ENCODE measurements around the gene LGR4. TPM values are rescaled to one million over a fixed set of nuclear protein-coding genes. Genes with fewer than 3 reads are reported as not detected.

Gene LGR4
- total RNA-seq, 6 experiments from 2014 or later: 13.9 to 20.2 (median 17.7) TPM

GRCh38 chr11:27356624-27357222 is 115.9 kb downstream of the LGR4 start:
- peaks cover 19% of the 10 kb centered on the region for H3K4me1 Mint-ChIP-seq (ENCODE audit: low read depth)
- no peaks in the 10 kb centered on the region for H3K9me3 Mint-ChIP-seq
- no peak overlapping the region for H3K4me3 Mint-ChIP-seq
- H3K27ac Mint-ChIP-seq: no peak overlapping the region
- no peak for TF ChIP-seq CTCF (IDR thresholded peaks at IDR 0.05)
- no peak for DNase-seq
- no peaks in the 10 kb centered on the region for H3K27me3 Mint-ChIP-seq (ENCODE audit: insufficient read depth)
- no peaks in the 10 kb centered on the region; the same call in 1 of the 2 replicates for H3K36me3 Mint-ChIP-seq (ENCODE audit: low read depth)

GRCh38 chr11:27355575-27356104 is 117.0 kb downstream of the LGR4 start:
- Mint-ChIP-seq H3K4me1 (ENCODE audit: low read depth) (peaks cover 11% of the 10 kb centered on the region), H3K4me3 (no peak overlapping the region), H3K9me3 (no peaks in the 10 kb centered on the region), H3K27ac (no peak overlapping the region), H3K27me3 (ENCODE audit: insufficient read depth) (no peaks in the 10 kb centered on the region), H3K36me3 (ENCODE audit: low read depth) (no peaks in the 10 kb centered on the region; the same call in 1 of the 2 replicates)
- DNase-seq: no peak
- TF ChIP-seq CTCF (IDR thresholded peaks at IDR 0.05): no peak

DNA sequence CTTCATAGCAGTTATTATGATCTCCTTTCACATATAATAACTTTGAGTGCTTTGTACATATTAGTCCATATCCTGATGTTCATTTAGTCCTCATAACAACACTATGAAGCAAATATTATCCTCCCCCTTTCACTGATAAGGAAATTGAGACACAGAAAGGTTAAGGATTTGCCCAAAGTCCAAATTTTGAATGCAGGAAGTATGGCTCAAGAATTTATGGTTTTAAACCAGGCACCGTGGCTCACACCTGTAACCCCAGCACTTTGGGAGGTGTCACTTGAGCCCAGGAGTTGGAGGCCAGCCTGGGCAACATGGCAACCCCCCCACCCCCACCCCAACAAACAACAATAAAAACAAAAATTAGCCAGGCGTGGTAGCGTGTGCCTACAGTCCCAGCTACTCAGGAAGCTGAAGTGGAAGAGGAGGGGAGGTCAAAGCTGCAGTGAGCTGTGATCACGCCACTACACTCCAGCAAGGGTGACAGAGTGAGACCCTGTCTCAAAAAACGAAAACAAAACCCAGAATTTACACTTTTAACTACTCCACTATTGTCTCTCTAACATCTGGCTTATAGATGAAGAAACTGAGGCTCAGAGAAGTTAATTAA is 118.1 kb downstream of the LGR4 start:
- H3K9me3 Mint-ChIP-seq: no peaks in the 10 kb centered on the region
- DNase-seq: no peak
- H3K27me3 Mint-ChIP-seq (ENCODE audit: insufficient read depth): no peaks in the 10 kb centered on the region
- no peak overlapping the region for H3K4me3 Mint-ChIP-seq
- H3K4me1 Mint-ChIP-seq (ENCODE audit: low read depth): peaks cover 11% of the 10 kb centered on the region
- H3K36me3 Mint-ChIP-seq (ENCODE audit: low read depth): no peaks in the 10 kb centered on the region
- H3K27ac Mint-ChIP-seq: peak overlapping the region; percentile 29; the same call in 1 of the 2 replicates
- TF ChIP-seq CTCF (IDR thresholded peaks at IDR 0.05): no peak

- peak; percentile 36 for DNase-seq
- peaks cover 11% of the 10 kb centered on the region for H3K4me1 Mint-ChIP-seq (ENCODE audit: low read depth)
- H3K27me3 Mint-ChIP-seq (ENCODE audit: insufficient read depth): no peaks in the 10 kb centered on the region
- no peaks in the 10 kb centered on the region for H3K36me3 Mint-ChIP-seq (ENCODE audit: low read depth)
- H3K4me3 Mint-ChIP-seq: no peak overlapping the region
- no peaks in the 10 kb centered on the region for H3K9me3 Mint-ChIP-seq
- no peak for TF ChIP-seq CTCF (IDR thresholded peaks at IDR 0.05)
- peak overlapping the region; percentile 29; the same call in 1 of the 2 replicates for H3K27ac Mint-ChIP-seq
Measured at GRCh38 chr11:27353593-27354358, 118.8 kb downstream of the LGR4 start.

DNA sequence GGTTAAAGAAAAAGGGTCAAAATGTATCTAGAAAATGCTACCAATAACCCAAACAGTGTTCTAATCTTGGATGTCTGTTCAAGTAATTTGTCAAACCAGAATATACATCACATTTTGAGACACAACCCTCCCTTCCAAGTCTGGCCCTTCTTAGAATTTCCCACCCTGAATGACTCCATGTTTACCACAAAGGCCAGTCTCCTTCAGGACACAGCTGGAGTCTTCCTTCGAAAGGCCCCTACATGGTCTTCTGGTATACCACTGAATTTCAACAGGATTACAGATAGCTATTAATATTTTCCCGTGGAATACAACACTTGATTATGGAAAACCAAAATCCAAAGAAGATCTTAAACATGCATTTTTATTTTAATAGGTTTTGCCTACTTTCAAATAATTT is 119.8 kb downstream of the LGR4 start:
- Mint-ChIP-seq H3K4me3 (no peak overlapping the region), H3K9me3 (no peaks in the 10 kb centered on the region), H3K27ac (no peak overlapping the region), H3K4me1 (ENCODE audit: low read depth) (peaks cover 17% of the 10 kb centered on the region), H3K36me3 (ENCODE audit: low read depth) (no peaks in the 10 kb centered on the region), H3K27me3 (ENCODE audit: insufficient read depth) (no peaks in the 10 kb centered on the region)
- no peak for DNase-seq
- no peak for TF ChIP-seq CTCF (IDR thresholded peaks at IDR 0.05)
